ENCODE measurements around the gene TOP1.
A peak's percentile ranks its signal among the peaks of the same experiment; 100 is the strongest.
"Not testable (repeated sequence)": the region's sequence is repeated elsewhere in the genome, so short reads cannot be mapped to it uniquely, and the experiment has no call there.

The TOP1 gene

DNA sequence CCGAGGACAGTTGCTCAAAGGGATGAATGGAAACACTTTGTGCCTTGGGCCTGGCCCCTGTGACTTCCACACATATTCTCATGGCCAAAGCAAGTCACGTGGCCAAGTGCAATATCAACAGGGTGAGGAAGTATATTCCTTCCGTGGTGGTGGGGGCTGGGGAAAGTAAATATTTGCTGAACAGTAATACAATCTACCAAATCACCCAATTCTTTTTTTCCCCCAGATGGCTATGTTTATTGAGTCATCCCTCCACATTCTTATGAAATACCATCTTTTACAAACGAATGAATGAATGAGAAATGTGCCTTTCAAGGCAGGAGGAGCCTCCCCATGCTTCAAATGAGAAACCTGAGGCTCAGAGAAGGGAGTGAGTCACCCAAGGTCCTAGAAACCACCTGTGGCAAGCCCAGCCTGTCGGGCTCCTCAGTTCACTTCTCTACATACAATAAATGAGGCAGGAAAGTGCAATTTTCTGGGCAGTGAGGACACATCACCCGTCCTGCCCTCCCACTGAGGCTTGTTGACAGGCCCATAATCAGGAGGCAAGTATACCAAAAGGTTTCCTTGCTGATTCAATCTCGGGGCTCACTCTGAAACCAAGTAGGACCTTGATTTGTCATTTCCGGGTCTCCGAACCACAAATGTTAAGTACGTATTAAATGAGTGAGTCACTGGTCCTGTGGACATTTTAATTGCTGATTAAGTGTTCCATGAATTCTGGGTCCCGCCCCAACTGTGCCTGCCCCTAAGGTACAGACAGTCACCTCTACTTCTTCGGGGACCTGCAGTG, 25.3 kb upstream of the TOP1 start:
- DNase-seq: peak in 4 of 56 donors; percentile 7 to 15 (median 10)

DNA sequence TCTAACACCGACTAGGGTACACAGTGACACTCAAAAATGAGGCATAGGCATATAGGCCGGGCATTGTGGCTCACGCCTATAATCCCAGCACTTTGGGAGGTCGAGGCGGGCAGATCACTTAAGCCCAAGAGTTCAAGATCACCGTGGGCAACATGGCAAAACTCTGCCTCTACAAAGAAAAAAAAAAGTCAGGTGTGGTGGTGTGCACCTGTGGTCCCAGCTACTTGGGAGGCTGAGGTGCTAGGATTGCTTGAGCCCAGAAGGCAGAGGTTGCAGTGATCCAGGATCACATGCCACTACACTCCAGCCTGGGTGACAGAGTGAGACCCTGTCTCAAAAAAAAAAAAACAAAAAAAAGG, 24.7 kb upstream of the TOP1 start:
- not testable (repeated sequence) for DNase-seq

DNA sequence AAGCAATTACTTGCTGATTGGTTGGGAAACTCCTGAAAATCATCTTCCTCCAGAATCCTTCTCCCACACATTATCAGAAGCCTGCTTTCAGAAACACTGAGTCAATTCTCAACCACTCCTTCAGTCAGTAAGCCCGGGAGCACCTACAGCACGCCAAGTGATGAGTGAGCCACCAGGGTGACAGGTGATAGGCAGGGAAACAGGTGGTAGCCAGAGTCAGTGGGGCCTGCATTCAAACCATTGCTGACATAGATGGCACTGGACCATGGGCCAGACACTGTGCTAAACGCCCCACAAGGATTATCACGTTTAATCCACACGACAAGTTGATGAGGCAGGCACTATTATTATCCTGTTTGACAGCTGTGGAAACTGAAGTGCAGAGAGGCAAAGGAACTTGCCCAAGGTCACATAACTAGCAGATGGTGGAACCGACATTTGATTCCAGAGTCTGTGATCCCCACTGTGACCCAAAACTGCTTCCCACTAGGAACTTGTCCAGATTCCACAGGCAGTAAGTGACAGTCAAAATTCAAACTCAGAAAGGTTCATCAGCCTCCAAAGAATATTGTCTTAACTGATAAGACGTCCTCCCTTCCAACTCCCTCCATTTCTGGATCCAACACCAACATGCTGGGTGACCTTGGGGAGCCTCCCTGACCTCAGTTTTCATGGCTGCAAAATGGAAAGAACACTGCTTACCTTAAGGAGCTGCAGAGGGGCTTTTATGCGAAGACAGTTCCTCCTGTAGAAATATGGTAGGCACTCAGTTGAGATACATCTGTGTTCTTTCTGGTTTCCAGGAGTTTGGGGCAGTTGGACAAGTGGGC, 23.9 kb upstream of the TOP1 start:
- DNase-seq: peak in 15 of 56 donors; percentile 2 to 39 (median 22)

DNA sequence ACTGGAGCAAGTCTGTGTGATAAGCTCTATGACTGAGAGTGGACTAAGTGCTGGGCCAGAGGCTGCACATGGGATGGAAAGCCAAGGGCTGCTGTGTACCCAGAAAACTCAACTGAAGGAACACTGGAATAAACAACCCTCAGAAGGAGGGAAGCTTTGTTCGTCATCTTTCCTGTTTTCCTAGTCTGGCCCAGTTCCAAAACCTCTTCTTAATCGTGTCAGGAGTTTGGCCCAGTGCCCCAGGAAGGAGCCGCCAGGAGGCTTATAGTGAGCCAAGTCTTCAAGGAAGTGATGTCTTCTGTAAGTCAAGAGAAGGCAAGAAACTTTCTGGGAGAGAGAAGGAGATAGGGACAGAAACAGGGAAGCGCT, 23.3 kb upstream of the TOP1 start:
- DNase-seq: peak in 7 of 56 donors; percentile 7 to 25 (median 15)

DNA sequence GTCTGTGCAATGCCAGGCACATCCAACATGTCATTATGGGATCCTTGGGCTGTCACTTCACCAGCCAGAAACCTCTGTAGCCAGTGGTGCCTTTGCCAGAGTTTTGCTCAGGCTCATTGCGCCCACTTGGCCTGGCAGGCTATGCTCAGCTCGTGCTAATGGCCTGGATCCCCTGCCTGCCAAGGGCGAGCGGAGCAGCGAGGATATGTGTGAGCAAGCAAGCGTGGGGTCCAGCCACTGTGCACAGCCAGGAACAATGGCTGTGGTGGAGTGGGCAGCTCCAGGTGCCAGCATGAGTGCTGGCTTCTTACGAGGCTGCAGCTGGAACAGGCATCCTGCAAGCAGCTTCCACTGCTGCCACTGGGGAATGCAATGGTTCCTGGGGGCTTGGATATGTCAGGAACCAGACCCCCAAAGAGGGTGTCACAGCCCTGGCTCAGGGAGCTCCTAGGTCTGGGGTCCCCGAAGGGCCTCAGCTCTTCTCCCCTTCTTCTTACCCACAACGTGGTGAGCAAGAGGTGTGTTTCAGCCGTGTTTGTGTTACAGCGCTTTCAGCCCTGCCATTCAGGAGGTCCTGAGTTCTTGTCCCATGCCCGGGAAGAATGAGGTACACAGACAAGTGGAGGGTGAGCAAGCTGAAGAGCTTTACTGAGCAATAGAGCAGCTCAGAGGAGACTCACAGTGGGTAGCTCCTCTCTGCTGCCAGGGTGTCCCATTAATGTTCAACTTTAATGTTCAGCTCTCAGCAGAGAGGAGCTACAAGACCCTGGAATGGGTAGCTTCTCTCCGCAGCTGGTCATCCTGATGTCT, 22.3 kb upstream of the TOP1 start:
- DNase-seq: no peak

DNA sequence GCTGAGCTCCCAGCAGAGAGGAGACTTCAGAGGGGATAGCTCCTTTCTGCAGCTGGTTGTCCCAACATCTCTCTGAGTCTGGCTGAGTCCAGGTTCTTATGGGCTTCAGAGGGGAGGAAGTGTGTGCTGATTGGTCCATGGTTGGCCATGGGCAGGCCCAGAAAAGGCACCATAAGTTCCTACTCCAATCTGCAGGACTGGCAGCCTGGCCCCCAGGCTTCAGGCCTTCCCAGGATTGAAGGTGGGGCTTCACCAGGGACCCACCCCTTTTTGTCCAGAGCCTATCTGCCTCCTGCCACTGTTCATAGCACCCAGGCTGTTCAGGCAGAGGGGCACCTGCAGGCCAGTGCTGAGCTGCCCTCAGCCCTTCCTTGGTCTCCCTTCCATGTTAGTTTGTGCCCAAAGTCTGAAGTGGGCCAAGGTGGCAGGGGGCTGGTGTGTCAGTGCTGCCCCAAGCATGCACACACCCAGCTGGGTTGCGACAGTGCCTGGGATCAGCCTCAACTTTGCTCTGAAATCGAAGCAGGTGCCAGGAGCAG, 21.6 kb upstream of the TOP1 start:
- DNase-seq: no peak

DNA sequence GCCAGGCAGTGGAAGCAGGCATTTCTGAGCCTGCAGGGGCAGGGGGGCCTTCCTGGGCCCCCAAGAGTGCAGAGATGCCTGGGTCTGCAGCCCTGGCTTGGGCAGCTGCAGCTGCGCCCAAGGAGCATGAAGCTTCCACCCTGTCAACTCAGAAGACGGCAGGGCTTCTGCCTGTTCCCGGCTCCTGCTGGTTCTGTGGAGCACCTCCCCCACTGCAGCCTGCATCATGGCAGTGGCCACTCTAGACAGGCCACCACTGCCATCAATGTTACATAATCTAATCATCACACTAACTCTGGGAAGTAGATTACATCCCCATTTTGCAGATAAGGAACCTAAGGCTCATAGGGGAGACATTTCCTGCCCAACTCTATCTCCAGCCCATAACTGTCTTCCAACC, 21.1 kb upstream of the TOP1 start:
- no peak for DNase-seq

DNA sequence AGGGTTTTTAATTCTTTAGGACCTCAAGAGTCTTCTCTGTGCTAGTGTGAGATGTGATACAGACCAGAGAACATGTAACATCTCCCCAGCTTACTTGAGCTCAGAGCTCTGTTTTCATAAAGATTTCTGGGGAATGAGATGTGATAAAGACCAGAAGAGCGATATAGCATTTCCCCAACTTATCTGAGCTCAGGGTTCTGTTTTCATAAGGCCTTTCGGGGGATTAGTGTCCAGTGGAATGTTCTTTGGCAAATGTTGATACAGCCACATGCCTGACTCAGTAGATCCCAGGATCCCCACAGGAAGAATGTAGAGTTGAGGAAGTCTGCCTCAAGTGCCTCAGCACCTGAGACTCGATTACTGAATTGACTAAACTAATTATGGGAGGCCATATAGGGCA, 18.7 kb upstream of the TOP1 start:
- no peak for DNase-seq

DNA sequence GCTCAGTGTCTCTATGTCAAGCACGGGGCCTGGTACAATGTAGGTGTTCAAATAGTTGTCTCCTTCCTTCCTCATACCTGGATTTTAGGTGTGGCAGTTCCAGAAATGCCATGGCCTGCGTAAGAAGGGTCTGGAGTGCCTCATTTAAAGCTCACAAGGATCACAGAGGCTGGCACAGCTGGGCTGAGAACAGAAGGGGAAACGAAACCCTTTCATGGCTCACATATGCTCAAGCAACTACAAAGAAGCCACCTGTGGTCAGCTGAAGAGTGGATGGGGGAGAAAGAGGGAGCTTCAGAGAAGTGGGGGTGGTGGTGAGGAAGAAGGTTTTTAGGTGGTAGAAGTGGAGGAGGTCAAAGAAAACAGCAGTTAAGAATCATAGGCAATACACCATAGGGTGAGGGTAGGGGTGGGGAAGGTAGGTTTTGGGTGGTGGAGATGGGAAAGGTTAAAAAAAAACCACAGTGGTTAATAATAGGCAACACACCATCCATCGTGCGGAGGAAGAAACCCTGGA, 17.0 kb upstream of the TOP1 start:
- no peak for DNase-seq

DNA sequence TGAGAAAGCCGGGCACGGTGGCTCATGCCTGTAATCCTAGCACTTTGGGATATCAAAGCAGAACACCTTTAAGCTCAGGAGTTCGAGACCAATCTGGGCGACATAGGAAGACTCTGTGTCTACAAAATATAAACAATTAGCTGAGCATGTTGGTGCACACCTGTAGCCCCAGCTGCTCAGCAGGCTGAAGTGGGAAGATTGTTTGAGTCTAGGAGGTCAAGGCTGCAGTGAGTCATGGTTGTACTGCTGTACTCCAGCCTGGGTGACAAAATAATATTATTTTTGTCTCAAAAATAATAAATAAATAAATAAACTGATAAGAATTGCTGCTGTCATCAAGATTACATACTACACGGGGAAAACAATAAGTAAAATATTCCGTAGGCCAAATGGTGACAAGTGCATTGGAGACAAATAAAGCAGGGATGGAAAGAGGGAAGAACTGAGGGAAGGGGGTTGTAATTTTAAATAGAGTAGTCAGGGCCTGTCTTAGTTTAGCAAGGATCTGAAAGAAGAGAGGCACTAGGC, 14.0 kb upstream of the TOP1 start:
- no peak for DNase-seq

DNA sequence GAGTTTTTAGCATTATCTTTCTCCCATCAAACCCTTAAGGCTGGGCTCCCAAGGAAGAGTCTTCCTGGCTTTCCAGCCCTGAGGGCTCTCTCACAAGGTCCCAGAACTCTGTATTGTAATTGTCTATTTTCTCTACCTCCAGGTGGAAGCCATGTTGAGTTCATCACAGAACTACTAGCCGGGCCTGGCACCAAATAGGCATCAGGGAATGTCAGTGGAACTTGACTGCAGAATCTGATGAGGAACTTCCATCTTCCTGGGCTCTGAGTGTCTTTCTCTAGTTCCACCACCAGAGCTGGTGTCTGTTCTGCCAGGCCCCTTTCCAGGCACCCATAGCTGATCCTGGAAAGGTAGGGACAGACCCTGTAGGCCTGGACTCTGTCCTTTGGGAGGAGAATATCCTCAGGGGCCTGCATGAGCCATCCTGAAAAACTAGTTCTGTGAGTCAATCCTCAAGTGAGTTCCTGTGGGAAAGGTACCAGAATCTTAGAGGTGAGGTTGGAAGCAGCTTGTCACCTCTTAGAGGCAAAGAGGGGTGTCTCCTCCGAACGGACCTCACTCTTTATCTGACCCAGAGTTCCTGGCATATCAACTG, 11.1 kb upstream of the TOP1 start:
- no peak for DNase-seq

DNA sequence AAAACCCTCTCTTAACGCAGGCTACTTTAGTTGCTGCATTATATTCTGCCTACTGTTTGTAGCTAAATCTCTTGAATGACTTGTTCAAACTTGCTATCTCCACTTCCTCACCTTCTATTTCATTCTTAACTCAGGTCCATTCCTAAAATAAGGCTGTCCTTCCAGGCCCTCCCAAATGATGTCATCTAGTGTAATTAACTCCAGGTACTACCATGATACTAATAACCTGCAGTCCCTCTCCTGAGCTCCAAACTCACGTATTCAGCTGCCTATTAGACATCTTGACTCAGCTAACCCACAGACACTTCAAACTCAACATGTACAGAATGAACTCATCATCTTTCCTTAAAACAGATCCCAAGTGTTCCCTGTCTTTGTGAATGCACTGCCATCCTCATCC, 10.5 kb upstream of the TOP1 start:
- DNase-seq: no peak

DNA sequence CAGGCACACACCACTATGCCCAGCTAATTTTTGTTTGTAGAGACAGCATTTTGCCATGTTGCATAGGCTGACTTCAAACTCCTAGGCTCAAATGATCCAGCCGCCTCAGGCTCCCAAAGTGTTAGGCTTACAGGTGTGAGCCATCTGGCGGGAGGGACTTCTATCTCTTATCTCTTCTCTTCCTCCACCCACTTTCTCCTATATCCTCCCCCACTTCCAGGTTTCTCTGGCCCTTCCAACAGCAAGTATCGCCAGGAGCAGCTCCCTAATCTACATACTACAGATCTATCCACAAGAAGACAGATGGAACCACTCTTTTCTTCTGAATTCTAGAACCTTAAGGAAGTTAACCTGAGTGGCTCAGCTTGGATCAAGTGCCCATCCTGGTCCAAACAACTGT, 5.1 kb upstream of the TOP1 start:
- no peak for DNase-seq

DNA sequence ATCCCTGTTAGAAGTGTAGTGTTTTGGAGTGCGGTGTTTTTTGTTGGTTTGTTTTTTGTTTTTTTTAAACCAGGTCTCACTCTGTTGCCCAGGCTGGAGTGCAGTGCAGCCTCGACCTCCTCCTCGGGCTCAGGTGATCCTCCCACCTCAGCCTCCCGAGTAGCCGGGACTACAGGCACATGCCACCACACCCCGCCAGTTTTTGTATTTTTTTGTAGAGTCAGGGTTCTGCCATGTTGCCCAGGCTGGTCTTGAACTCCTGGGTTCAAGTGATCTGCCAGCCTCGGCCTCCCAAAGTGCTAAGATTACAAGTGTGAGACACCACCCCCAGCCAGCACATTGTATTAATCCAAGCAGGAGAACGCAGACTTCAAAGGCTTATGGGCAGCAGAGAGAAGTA, 1.3 kb upstream of the TOP1 start:
- no peak for DNase-seq

DNA sequence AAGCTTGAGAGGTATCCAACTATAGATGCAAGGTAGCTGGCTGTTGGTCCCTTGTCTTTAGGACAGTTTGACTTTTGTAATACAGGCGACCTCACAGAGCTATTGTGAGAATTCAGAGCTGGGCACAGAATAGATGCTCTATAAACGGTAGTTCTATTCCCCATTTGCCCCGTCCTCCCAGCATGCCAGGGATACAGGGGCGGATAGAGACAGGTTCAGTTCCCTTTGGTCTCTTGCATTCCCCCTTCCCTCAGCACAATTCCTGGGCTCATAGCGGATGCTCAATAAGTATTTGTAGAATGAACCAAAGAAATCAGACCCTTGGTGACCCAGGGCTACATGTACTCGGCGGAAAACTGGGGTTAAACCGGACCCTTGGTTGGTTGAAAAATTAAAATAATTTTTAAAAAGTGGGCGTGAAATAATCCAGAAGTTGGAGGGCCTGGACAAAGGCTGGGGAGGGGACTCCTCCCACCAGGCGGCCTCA, 707 bp upstream of the TOP1 start:
- no peak for DNase-seq

DNA sequence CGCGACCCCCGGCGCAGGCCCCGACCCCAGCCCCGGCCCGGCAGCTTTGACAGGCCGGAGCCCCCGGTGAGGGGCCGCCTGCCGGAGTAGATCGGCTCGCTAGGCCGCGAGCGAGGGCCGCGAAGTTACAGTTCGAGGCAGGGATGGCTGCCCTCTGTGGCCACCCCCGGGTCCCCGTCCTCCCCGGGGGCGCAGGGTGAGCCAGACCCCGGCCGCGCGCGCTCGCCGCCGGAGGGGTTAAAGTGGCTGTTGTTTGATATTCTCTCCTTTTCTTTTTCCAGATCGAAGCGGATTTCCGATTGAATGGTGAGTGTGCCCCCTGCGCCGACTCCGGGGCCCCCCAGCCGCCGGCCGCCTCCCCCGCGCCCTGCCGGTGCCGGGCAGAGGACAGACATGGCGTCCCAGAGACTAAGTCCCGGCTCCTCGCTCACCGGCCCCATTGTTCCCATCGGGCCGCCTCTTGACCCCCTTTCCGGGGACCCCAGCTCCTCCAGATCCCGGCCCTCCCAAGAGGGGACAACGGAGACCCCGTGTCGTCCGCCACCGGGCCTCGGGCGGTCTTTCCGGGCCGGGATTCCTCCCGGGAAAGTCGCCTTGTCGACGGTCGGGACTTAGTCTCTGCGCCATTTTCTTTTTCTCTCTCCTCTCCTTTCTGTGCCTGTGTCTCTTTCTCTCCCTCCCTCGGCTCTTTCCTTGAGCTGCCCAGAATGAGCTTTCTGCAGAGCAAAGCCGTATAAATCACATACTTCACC, 704 bp downstream of the TOP1 start:
- peak in 30 of 56 donors; percentile 8 to 70 (median 35) for DNase-seq

DNA sequence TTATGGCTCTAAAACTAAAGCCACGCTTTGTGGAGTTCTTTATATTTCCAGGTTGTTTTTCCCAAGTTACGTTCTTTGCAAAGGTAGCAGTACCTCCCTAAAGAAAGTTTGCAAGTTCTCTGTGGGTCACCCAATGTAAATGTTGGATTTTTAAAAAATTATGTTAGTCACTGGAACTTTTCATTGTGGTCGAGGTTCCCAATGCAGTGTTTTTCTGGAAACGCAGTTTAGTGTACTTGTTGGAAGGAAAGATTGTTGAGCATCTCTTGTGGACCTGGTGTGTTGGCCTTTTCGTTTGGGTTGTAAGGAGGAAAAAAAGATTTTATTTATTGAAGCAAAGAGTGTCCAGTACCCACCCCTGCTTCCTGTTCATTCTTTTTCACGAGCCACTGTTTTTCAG, 1.4 kb downstream of the TOP1 start:
- DNase-seq: no peak

DNA sequence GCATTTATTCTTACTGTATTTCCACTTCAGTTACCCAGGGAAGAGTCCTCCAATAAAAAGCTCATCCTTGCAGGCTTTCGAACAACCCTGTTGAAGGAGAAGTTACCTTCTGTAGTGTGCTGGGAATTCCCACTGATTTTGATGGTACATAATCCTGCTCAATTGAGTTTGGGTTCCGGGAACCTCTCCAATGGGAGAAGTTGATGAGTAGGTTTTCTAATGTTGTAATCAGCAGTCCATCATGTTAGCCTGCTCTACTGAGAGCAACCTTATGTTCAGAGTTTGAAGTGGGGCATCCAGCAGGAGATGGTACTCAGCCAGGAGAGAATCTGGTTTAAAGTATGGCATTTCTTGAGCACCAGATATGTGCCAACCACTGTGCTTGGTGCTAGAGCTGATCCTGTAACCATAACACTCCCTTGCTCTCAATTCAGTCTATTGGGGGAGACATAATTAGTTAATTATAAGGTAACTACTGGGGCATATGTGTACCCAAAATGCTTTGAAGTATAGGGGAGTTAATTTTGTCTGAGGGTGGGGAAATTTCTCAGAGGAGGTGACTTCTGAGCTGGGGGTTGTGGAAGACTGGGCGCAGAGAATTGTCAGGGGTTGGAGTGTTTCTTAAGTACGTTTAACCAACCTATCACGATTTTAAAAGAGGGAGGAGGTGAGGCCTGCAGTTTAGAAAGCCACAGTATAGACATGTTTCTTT, 2.1 kb downstream of the TOP1 start:
- no peak for DNase-seq

DNA sequence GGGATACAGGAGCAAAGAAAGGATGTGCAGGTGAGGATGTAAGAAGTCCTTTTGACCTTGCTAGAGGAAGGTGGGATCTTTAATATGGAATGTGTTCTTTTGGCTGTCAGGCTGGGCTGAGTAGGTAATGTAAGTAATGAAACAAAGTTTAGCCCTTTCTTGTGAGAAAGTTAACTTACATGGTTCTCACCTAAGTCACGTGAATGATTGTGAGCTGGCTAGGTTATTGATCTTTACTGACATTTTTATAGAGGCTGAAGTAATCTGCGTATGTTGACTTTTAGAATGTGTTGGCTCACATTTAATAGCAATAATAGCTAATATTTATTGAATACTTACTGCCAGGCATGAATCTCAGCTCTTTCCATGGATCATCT, 2.6 kb downstream of the TOP1 start:
- no peak for DNase-seq

All from nucleus accumbens (tissue), 56 donors.